HG03095 (cell line): ENCODE data around the gene UNG.

Source experiments
- ATAC-seq: cut with Tn5 transposase; IDR thresholded peaks from one replicate; pipeline ENCODE4 v1.9.1; 2021; ENCODE audit warnings: moderate library complexity; ENCODE audit not compliant: unreplicated experiment

UNG gene

GRCh38 chr12:109153821-109154441 lies 56.5 kb downstream of the UNG start:
- no peak for ATAC-seq

GRCh38 chr12:109154451-109155438 lies 57.3 kb downstream of the UNG start:
- ATAC-seq: no peak

- ATAC-seq: no peak
Measured at GRCh38 chr12:109156036-109156435, 58.6 kb downstream of the UNG start.

GRCh38 chr12:109156586-109156985 lies 59.2 kb downstream of the UNG start:
- no peak for ATAC-seq

GRCh38 chr12:109157986-109158385 lies 60.6 kb downstream of the UNG start:
- ATAC-seq: no peak

- ATAC-seq: no peak
Measured at GRCh38 chr12:109160433-109160832, 63.0 kb downstream of the UNG start.
